Urothelium cell line (cell line): ENCODE measurements around the gene KIAA0930.

Experiments used
- DNase-seq: peaks from one replicate; pipeline ENCODE4 v3.0.0; 2011; ENCODE audit warnings: low spot score, mixed read lengths
- FAIRE-seq: peaks from 2 replicates; lab custom pipeline; 2011; peaks lifted over from hg19 to GRCh38; lab: Jason Lieb, UNC

KIAA0930 gene

DNA sequence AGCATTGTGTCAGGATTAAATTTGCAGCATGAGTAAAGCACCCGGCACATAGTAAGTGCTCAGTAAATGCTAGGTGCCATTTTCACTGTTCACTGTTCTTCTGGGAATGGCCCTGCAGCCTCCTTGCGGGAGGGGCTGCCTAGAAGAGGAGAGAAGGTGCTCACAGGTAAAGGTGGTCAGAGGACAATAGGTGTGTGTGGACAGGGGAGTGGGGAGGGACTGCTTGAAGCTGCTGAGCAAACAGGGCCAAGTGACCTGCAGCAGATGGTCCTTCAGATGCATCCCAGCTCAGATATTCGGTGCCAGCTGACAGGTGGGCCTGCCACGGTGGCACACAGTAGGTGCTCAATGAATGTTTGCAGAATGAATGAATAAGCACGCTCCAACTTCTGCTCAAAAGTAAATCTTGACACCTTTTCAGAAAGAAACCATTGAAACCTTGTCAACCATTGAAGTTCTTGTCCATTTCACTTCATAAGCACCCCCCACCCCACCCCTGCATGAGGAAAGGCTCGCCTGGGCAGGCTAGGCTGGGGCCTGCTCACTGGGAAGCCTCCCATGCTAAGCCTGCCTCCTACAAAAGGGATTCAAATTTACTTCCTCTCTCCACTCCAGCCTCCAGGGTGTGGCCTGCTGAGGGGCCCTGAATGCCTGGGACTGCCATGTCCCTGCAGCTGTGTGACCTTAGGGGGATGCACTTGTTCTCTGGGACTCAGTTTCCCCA, 1.6 kb downstream of the KIAA0930 start:
- FAIRE-seq (peak; percentile 70), DNase-seq (no peak)

DNA sequence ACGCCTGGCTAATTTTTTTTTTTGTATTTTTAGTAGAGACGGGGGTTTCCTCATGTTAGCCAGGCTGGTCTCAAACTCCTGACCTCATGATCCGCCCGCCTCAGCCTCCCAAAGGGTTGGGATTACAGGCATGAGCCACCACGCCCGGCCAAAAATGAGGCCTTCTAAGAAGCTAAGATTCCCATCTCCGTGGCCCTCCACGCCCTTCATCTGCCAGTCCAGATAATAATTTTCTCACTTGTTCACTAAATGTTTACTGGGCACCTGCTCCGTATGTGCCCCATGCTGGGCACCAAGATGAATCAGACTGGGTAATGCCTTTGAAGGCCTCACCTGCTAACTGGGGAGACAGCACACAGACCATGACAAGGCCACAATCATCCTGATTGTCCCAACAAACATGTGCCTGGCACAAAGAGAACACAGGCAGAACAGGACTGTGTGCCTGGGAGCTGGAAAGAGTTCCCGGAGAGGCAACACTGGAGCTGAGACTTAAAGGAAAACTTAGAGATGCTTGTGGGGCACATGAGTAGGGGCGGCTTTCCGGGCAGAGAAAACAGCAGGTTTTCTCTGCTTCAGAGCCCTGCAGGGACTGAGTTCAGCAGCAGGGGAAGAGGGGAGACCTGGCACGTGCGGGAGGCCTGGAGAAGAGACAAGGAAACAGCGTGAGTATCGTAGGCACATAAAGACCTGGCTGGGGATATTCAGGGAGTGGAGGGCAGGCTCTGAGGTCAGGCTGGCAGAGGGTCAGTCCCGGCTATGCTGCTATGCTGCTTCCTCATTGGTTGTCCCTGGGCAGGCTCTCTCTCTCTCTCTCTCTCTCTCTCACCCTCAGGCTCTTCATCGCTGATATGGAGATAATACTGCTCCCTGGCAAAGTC, 2.4 kb downstream of the KIAA0930 start:
- FAIRE-seq (no peak), DNase-seq (no peak)

DNA sequence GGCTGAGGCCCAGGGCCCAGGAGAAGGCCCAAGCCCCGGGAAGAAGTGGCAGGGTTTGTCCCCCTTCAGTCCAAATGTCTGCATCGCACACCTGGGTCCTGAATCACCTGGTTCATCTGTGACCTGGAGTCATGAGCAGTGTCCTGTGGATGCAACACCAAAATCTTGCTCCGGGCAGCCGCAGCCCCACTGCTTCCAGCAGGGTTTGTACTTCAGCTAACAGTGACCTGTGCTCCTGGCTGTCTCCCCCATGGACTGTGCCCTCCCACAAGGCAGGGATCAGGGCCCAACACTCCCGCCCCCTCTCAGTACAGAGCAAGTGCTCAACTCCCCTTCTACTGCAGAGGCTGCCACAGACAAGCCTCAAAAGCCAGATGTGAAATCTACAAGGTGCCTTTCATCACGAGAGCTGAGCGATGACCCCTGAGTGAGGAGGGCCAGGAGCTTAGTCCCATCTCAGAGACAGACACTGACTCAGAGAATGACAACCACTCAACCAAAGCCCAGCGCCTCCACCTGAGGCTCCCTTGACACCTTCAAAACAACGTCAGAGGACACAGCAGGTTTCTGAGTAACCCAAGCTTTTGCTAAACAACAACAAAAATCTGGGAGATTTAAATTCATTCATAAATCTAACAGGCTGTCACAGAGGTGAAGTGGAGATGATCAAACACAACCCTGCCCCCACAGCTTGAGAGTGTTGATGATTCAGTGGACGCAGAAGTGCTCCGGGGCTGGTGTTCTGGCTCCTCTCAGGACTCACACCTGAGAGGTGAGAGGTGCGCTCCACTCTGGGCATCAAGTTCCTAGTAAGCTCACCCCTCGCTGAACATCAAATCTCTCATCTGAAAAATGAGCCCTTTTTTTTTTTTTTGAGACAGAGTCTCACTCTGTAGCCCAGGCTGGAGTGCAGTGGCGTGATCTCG, 3.4 kb downstream of the KIAA0930 start:
- no peak for FAIRE-seq
- DNase-seq = no peak

DNA sequence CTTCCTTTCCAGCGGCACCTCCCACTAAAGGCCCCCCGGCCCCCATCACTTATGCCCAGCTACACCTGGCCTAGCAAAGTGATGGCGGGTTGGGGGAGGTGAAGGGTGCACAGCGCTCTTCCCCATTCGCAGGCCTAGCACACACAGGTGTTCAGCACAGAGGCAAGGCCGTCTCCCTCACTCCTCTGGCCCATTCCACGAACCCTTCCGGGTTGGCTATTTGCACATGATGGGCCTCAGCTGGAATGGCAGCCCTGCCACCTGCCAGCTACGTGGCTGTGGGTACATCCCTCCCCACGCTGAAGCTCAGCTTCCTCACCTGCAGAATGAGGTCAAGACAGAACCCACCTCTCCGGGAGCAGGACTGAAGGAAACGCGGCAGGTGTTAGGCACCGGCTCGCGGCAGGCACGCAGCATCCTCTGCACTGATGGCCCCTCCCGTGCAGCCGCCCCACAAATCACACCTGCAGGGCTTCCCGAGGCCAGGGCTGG, 4.8 kb downstream of the KIAA0930 start:
- no peak for DNase-seq
- FAIRE-seq = peak; percentile 50

DNA sequence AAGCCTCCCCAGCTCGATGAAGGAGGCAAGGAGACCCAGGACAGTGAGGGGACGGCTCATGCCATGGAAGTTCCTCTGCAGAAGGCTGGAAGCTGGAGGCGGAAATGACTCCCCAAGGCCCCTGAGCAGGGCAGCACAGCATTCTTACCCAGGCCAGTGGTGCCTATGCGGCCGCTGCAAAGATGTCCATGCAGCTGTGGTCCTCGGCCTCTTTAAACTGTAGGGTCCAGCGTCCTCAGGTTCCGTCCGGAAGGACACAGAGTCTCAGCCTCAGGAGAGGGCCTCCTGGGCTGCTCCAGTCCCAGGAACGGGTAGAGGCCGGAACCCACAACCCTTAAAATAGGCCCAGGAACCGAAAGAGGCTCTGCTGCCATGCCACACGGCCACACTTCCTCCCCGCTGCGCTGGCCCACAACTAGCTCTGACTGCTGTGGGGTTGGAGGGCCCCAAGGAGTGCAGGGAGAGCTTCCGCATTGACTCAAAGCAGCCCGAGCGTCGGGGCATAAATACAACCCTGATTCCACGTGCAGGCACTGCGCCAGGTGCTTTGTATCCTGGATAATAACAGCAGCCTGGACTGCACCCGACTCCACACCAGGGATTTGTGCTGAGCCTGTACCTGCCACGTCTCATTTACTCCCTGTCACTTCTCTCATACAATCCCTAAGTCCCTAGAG, 5.5 kb downstream of the KIAA0930 start:
- FAIRE-seq (no peak), DNase-seq (no peak)

DNA sequence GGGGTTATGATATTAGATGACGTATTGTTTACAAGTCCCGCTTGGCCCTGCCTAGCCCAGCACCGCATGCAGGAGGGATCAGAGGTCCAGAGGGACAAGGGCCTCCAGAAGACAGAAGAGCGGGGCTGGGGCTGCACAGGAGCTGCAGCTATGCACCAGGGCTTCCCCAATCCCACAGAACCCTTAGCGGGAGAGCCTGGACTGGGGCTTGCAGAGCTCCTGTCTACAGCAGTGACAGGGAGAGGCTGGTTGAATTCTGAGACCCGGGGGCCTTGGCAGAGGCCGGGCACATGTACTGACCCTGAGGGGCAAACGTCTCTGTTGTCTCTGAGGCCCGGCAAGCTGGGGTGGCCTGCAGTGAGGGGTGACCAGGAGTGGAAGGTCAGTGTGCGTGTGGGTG, 6.9 kb downstream of the KIAA0930 start:
- no peak for FAIRE-seq
- no peak for DNase-seq

DNA sequence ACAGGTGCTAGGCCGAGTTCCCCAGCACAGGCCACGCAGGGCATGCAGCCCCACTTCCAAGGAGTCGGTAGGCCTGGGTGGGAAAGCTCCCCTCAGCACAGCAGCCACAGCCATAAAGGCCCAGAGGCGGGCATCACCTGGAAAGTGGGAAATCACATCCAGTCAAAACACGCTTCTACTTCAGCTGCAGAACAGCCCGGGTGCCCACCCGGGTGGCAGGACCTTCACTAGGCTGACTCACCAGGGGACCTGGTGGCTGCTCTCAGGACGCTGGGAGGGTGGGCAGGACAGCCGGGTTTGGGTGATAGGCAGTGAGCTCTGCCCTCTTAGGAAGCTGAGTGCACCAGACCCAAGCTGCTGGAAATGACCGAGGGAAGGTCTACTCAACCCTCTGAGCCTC, 7.3 kb downstream of the KIAA0930 start:
- no peak for FAIRE-seq
- no peak for DNase-seq

DNA sequence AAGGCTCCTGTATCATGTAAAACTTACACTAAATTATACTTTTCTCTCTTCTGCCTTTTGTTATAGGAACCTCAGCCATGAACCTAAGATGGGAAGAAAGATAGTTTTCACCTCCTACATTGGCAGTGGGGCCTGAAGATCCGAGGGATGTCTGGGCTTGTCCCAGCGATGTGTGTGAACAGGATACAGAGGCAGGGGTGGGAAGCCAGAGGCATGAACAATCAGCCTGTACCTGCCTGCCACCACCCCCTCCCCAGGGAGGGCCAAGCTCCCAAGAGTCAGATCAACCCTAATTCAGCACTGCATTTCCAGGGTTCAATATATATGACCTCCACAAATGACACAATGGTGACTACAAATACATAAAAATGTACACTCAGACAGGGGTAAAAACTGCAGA, 9.4 kb downstream of the KIAA0930 start:
- no peak for DNase-seq
- FAIRE-seq = no peak

DNA sequence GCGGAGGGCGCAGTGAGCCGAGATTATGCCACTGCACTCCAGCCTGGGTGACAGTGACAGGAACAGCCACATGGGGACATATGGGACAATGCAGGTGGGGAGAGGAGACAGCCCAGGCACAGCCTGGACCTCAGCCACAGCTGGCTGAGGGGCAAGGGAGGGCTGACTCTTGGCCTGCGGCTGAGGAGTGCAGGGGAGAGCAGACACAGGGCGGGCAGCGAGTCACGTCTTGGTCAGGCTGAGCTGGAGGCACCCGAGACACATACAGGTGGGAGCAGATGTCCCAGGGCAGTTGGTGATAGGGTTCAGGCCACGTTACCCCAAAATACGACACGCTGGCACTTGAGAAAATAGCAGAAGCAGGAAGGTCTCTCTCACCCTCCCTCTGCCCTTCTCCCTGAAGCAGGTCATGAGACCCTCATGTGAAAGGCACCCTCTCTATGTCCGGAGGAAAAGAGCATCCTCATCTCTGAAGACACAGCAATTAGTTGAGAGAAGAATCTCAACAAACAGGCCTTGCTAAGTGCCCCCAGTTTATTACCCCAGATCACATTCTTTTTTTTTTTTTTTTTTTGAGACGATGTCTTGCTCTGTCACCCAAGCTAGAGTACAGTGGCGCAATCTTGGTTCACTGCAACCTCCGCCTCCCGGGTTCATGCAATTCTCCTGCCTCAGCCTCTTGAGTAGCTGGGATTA, 10.5 kb downstream of the KIAA0930 start:
- FAIRE-seq (peak; percentile 90), DNase-seq (no peak)

DNA sequence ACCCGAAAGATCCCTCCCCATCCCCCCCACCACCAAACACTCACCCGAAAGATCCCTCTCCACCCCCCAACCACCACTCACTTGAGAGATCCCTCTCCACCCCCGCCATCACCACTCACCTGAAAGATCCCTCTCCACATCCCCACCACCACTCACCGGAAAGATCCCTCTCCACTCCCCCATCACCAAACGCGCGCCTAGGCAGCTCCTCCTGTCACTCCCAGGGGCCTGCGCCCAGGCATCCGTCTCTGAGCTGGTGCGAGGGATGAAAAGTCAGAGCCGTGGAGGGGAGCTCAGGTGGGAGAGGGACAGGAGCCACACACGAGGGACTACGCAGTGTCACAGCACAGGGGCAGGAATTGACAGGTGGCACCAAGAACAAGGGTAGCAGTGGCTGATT, 11.5 kb downstream of the KIAA0930 start:
- no peak for FAIRE-seq

DNA sequence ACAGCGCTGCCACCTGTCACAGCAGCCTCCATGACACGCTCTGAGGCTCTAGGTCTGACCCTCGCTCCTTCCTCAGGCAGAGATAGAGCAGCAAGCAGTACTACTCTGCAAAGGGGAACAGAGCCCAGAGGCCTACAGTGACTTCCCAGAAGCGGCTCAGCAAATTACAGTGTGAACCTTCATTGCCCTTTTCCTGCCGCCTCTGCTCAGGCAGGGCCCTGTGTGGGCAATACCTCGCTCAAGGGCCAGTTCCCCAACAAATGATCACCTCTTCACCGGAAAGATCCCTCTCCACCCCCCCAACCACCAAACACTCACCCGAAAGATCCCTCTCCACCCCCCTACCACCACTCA, 12.3 kb downstream of the KIAA0930 start:
- FAIRE-seq = no peak
- DNase-seq = no peak

More for the DNA sequence above, 11.5 kb downstream of the KIAA0930 start:
- no peak for DNase-seq

DNA sequence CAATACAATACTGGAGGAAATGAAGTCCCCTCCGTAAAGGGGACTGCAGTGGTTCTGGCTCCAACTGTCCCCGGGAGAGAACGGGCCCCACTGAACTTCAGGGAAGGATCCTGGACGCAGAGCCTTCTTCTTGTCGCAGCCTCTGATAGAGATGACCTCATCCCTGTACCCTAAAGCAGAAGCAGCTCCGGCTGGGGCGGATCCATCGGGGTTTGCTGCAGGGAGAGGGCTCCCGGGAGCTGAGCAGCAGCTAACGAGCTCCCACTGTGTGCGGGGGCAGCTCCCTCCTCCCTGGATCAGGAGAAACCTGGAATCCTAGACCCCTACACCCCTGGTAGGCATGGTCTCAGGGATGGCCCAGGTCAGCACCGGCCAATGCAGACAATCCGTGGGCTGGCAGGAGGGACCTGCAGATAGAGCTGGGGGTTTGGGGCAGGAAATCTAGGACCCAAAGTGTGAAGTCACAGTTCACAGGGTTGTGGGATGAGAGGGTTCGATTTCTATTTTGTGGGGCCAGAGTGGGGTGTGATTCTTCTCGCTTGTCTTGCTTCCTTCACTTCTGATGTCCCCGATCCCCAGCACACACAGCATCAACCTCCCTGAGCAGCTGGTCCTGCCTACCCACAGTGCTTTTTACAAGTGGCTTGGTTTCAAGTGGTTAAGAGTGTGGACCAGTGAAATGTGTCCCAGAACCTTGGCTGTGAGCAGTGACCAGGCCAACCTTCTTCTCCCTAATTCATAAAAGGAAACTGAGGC, 12.9 kb downstream of the KIAA0930 start:
- FAIRE-seq = no peak
- DNase-seq = no peak

DNA sequence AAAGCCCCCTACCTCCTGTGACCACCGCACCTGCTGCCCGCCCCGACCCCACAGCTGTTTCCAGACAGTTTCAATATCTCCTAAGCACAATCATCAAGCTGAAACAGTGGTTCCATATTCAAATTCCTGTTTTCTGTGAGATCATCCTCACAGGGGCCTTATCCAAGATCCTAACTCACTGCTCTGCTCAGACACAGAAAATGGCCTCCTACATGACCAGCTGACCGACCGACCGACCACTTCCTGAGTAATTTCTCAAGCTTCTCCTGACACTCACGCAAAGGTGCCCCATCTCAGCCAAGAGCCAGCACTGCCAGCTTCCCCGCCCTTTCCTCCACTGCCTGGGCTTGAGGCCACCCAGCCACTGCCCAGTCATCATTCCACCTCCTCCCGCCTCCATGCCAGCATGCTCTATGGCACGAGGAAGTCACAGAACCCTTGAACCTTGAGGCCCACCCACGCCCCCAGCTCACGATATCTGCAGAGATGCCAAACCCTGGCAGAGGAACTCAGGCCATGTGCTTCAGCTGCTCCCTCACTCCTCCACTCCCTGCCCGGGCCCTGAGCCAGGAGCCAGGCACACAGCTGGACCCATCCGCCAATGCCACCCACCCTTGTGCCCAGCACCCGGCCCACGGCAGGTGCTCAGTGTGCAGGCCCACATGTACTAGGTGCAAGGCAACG, 14.0 kb downstream of the KIAA0930 start:
- DNase-seq (no peak), FAIRE-seq (no peak)

DNA sequence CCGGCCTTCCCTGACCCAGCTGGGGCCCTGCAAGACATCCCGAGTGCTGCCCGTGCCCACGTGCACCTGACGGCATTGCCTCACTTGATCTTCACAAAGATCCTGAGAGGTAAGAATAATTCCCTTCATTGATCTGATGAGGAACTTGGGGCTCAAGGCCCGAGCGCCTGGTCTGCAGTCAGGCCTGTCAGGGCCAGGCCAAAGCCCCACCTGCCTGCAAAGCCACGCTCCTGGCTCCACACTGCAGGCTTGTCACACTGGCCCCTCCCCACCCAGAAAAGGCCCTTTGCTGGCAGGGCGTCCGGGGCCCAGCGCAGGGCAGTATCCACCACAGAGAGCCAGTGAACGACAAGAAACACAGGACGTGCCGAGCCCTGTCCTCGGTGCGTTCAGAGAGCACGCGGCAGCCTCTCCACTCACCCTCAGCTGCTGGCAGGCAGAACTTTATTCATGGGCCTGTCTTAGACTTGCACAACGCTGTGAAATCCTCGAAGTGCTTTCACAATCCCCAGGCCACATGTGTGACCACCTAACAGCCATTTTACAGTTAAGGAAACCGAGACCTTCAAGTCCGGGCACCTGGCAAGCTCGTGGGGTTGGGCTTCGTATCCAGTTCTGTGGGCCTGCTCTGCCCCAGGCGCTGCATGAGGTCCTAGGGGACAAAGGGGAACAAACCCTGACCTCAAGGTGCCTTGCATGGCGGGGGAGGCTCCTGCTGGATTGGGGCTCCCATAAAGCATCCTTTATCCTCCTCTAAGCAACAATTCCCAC, 14.8 kb downstream of the KIAA0930 start:
- DNase-seq (no peak), FAIRE-seq (no peak)

DNA sequence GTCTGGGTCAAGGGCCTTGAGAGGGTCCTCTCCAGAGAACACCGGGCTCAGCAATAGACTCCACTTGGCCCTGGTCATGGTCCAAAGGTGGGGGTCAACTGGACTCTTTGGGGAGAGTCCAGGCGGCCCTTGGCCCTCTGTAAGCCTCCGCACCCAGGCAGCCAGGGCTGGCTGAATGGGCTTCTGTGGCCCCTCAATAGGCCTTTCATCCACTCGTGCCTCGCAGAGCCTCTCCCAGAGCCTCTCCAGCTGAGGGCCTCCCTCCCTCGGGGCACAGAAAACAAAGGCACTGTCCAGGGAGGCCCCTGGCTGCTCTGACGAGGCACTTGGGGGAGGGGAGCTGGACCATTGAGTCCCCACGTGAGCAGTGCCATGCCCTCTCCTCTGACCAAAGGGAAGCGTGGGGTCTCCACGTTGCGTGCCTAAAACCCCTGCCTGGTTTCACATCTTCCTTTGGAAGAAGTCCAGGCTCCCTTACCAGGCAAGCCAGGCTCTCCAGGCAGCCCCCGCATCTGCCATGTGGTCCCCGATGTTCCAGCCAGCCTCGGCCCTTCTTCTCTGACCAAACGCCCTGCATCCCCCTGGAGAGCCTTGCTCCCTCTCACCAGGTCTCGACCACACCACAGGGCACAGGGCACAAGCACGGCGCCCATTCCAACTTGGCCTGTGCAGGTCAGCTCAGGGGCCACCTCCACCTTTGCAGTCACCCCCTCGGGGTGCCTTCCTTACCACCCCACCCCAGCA, 15.5 kb downstream of the KIAA0930 start:
- DNase-seq (no peak), FAIRE-seq (no peak)

DNA sequence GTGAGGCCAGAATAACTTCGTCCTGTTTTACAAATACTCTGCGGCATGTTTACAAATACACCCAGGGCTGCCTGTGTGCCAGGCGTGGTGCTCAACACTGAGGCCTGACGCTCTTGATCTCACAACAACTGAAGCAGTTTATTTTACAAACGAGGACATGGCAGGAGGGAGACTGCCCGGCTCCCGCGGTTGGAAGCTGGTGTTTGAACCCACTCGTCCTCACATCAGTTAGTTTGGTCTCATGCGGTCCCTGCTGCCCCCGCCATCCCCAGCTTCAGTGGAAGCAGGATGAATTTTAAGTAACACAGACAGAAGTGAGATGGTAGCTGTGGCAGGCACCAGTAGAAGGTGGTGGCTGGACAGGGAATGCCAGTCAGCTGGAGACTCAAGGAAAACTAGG, 16.4 kb downstream of the KIAA0930 start:
- DNase-seq (no peak), FAIRE-seq (no peak)
